Spleen (tissue), 7 donors: Measurements from ENCODE around the gene TMEM72.

Source experiments
- CTCF ChIP-seq, 11 experiments: fragments of 200-600 bp in 7 of 11; fragments of 450-650 bp in 4 of 11; sonication (generic) in 4 of 11; IDR thresholded peaks in 8 of 11; conservative IDR thresholded peaks in 3 of 11; 1 replicate in 7 of 11; 2 replicates in 4 of 11; pipeline versions ENCODE4 v1.4.0 to v1.8.0; 2016 to 2021; ENCODE audit warnings: antibody characterized with exemption in 11 of 11, inconsistent platforms in 4 of 11, mild to moderate bottlenecking in 1 of 11
- POLR2A ChIP-seq, 3 donors: fragments of 450-650 bp; IDR thresholded peaks; one replicate each; pipeline ENCODE4 v1.5.1; 2017; ENCODE audit warnings: antibody characterized with exemption in 3 of 3, mild to moderate bottlenecking in 1 of 3
- POLR2AphosphoS5 ChIP-seq, 3 donors: sonication (generic); formaldehyde crosslinking; IDR thresholded peaks; one replicate each; pipeline ENCODE4 v1.5.1; 2017; ENCODE audit warnings: antibody characterized with exemption in 3 of 3
- donor health status: DM: no; HTN: no; CAD: no; lungs with moderate emphysema.
- donor health status: DM: no; HTN: no; CAD: no.
- donor health status: DM: no; HTN: no; CAD: no.

- TF ChIP-seq CTCF (IDR thresholded peaks at IDR 0.05 in 8 of 11, conservative IDR thresholded peaks at IDR 0.05 in 3 of 11) = no peak
- no peak for TF ChIP-seq POLR2AphosphoS5 (IDR thresholded peaks at IDR 0.05)
- TF ChIP-seq POLR2A (IDR thresholded peaks at IDR 0.05) = no peak
Observed at GRCh38 chr10:44899450-44900080, 11.6 kb upstream of the TMEM72 start.
